Hepatic stellate cell (primary cell): ENCODE data around the gene KLRF1.

Source experiments
- DNase-seq: peaks from one replicate; pipeline ENCODE4 v3.0.0; 2011; ENCODE audit warnings: low spot score

KLRF1 gene

GRCh38 chr12:9809338-9809737 is 17.9 kb upstream of the KLRF1 start:
- DNase-seq: no peak

GRCh38 chr12:9809866-9810265 is 17.4 kb upstream of the KLRF1 start:
- no peak for DNase-seq

- DNase-seq: no peak
Measured at GRCh38 chr12:9810671-9811070, 16.6 kb upstream of the KLRF1 start.

- no peak for DNase-seq
Measured at GRCh38 chr12:9811621-9812020, 15.7 kb upstream of the KLRF1 start.

- peak; percentile 33 for DNase-seq
Measured at GRCh38 chr12:9813821-9814798, 13.2 kb upstream of the KLRF1 start.

GRCh38 chr12:9820281-9820930 is 6.9 kb upstream of the KLRF1 start:
- DNase-seq: no peak

GRCh38 chr12:9829483-9829882 is 2.2 kb downstream of the KLRF1 start:
- no peak for DNase-seq

- DNase-seq: no peak
Measured at GRCh38 chr12:9829982-9830381, 2.7 kb downstream of the KLRF1 start.

GRCh38 chr12:9831720-9832119 is 4.4 kb downstream of the KLRF1 start:
- DNase-seq: no peak

- DNase-seq: no peak
Measured at GRCh38 chr12:9843407-9843806, 16.1 kb downstream of the KLRF1 start.

GRCh38 chr12:9848899-9849298 is 21.6 kb downstream of the KLRF1 start:
- no peak for DNase-seq

- no peak for DNase-seq
Measured at GRCh38 chr12:9851050-9851449, 23.8 kb downstream of the KLRF1 start.

- no peak for DNase-seq
Measured at GRCh38 chr12:9851927-9852326, 24.6 kb downstream of the KLRF1 start.

- no peak for DNase-seq
Measured at GRCh38 chr12:9856151-9856550, 28.9 kb downstream of the KLRF1 start.

GRCh38 chr12:9856894-9857293 is 29.6 kb downstream of the KLRF1 start:
- DNase-seq: no peak

- no peak for DNase-seq
Measured at GRCh38 chr12:9858135-9858534, 30.9 kb downstream of the KLRF1 start.

GRCh38 chr12:9864913-9865675 is 37.8 kb downstream of the KLRF1 start:
- no peak for DNase-seq

- DNase-seq: no peak
Measured at GRCh38 chr12:9866860-9867269, 39.6 kb downstream of the KLRF1 start.

- no peak for DNase-seq
Measured at GRCh38 chr12:9867531-9867930, 40.2 kb downstream of the KLRF1 start.

- no peak for DNase-seq
Measured at GRCh38 chr12:9868311-9868801, 41.1 kb downstream of the KLRF1 start.

GRCh38 chr12:9868951-9869306 is 41.6 kb downstream of the KLRF1 start:
- DNase-seq: no peak
